ENCODE results near the gene ADH7.

Gene ADH7

GRCh38 chr4:99459546-99460042 is 24.5 kb upstream of the ADH7 start:
- no peaks in the 10 kb centered on the region for H3K9me3 ChIP-seq (ENCODE audit: control insufficient read depth, insufficient read depth, low read length)
- no peaks in the 10 kb centered on the region for H3K79me2 ChIP-seq (ENCODE audit: control insufficient read depth, low read length)
- H3K9me2 ChIP-seq (replicated peaks; ENCODE audit: control insufficient read depth, low read length), result no peaks in the 10 kb centered on the region
- no peak overlapping the region for H3K4me3 ChIP-seq (ENCODE audit: low read length)
- no peaks in the 10 kb centered on the region for H4K20me1 ChIP-seq (ENCODE audit: control insufficient read depth, insufficient read depth, low read depth, low read length)
- no peak for TF ChIP-seq EZH2phosphoT487 (IDR thresholded peaks at IDR 0.05; ENCODE audit: borderline replicate concordance, low read length)
- TF ChIP-seq, protein P1, sequence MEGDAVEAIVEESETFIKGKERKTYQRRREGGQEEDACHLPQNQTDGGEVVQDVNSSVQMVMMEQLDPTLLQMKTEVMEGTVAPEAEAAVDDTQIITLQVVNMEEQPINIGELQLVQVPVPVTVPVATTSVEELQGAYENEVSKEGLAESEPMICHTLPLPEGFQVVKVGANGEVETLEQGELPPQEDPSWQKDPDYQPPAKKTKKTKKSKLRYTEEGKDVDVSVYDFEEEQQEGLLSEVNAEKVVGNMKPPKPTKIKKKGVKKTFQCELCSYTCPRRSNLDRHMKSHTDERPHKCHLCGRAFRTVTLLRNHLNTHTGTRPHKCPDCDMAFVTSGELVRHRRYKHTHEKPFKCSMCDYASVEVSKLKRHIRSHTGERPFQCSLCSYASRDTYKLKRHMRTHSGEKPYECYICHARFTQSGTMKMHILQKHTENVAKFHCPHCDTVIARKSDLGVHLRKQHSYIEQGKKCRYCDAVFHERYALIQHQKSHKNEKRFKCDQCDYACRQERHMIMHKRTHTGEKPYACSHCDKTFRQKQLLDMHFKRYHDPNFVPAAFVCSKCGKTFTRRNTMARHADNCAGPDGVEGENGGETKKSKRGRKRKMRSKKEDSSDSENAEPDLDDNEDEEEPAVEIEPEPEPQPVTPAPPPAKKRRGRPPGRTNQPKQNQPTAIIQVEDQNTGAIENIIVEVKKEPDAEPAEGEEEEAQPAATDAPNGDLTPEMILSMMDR (IDR thresholded peaks at IDR 0.05; ENCODE audit: low read depth, low read length, poor library complexity, severe bottlenecking), result no peak
- no peak overlapping the region for H3K27ac ChIP-seq (ENCODE audit: low read depth, low read length)
- H3K4me1 ChIP-seq (ENCODE audit: control insufficient read depth, low read length), result no peaks in the 10 kb centered on the region
- no peaks in the 10 kb centered on the region; the same call in 1 of the 2 replicates for H3K27me3 ChIP-seq (ENCODE audit: control insufficient read depth, low read length)
- no peaks in the 10 kb centered on the region for H3K36me3 ChIP-seq (ENCODE audit: control insufficient read depth, low read length)
- H3K4me2 ChIP-seq (ENCODE audit: low read length), result no peak overlapping the region
- H3F3A ChIP-seq (ENCODE audit: control insufficient read depth, insufficient read depth), result no peaks in the 10 kb centered on the region

- no peaks in the 10 kb centered on the region for H3K9me2 ChIP-seq (replicated peaks; ENCODE audit: control insufficient read depth, low read length)
- H3K79me2 ChIP-seq (ENCODE audit: control insufficient read depth, low read length), result no peaks in the 10 kb centered on the region
- no peaks in the 10 kb centered on the region; the same call in 1 of the 2 replicates for H3K27me3 ChIP-seq (ENCODE audit: control insufficient read depth, low read length)
- no peak overlapping the region for H3K4me3 ChIP-seq (ENCODE audit: low read length)
- H3F3A ChIP-seq (ENCODE audit: control insufficient read depth, insufficient read depth), result no peaks in the 10 kb centered on the region
- no peaks in the 10 kb centered on the region for H3K9me3 ChIP-seq (ENCODE audit: control insufficient read depth, insufficient read depth, low read length)
- H4K20me1 ChIP-seq (ENCODE audit: control insufficient read depth, insufficient read depth, low read depth, low read length), result no peaks in the 10 kb centered on the region
- TF ChIP-seq, protein P1 (IDR thresholded peaks at IDR 0.05; ENCODE audit: low read depth, low read length, poor library complexity, severe bottlenecking), result no peak
- no peak for TF ChIP-seq EZH2phosphoT487 (IDR thresholded peaks at IDR 0.05; ENCODE audit: borderline replicate concordance, low read length)
- H3K36me3 ChIP-seq (ENCODE audit: control insufficient read depth, low read length), result no peaks in the 10 kb centered on the region
- H3K4me1 ChIP-seq (ENCODE audit: control insufficient read depth, low read length), result no peaks in the 10 kb centered on the region
- H3K4me2 ChIP-seq (ENCODE audit: low read length), result no peak overlapping the region
- H3K27ac ChIP-seq (ENCODE audit: low read depth, low read length), result no peak overlapping the region
Observed at GRCh38 chr4:99458911-99459447, 23.8 kb upstream of the ADH7 start.

DNA sequence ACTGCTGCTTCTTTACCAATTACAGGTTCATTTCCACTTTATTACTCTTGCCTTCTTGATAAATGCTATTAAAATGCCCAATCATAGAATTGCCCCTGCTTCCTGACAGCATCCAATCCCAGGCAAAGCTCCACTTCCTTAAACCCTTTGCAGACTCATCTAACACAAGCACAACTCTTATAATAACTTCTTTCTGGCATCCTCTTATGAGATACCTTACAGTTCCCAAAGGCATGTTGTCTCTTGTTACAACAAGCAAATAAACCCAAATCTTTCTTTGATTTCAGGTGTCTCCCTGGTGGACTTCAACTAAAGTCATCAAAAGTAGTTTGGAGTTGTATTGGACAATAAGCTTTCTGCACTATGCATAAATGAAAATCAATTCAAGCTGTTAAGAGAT is 22.5 kb upstream of the ADH7 start:
- H3F3A ChIP-seq (ENCODE audit: control insufficient read depth, insufficient read depth), result no peaks in the 10 kb centered on the region
- H3K27me3 ChIP-seq (ENCODE audit: control insufficient read depth, low read length), result no peaks in the 10 kb centered on the region
- no peaks in the 10 kb centered on the region for H3K4me1 ChIP-seq (ENCODE audit: control insufficient read depth, low read length)
- no peak overlapping the region for H3K27ac ChIP-seq (ENCODE audit: low read depth, low read length)
- H4K20me1 ChIP-seq (ENCODE audit: control insufficient read depth, insufficient read depth, low read depth, low read length), result no peaks in the 10 kb centered on the region
- H3K4me2 ChIP-seq (ENCODE audit: low read length), result no peak overlapping the region
- no peaks in the 10 kb centered on the region for H3K9me2 ChIP-seq (replicated peaks; ENCODE audit: control insufficient read depth, low read length)
- peaks cover 1% of the 10 kb centered on the region; the same call in 1 of the 2 replicates for H3K9me3 ChIP-seq (ENCODE audit: control insufficient read depth, insufficient read depth, low read length)
- no peak overlapping the region for H3K4me3 ChIP-seq (ENCODE audit: low read length)
- H3K79me2 ChIP-seq (ENCODE audit: control insufficient read depth, low read length), result no peaks in the 10 kb centered on the region
- TF ChIP-seq EZH2phosphoT487 (IDR thresholded peaks at IDR 0.05; ENCODE audit: borderline replicate concordance, low read length), result no peak
- TF ChIP-seq, protein P1 (IDR thresholded peaks at IDR 0.05; ENCODE audit: low read depth, low read length, poor library complexity, severe bottlenecking), result no peak
- H3K36me3 ChIP-seq (ENCODE audit: control insufficient read depth, low read length), result no peaks in the 10 kb centered on the region
